LNCAP (cell line): Measurements from ENCODE around the gene NFASC.

ENCODE experiments used
- CTCF ChIP-seq: fragments of 450-650 bp; IDR thresholded peaks from 2 replicates; pipeline ENCODE4 v1.5.1; 2017; ENCODE audit warnings: mild to moderate bottlenecking

NFASC gene

DNA sequence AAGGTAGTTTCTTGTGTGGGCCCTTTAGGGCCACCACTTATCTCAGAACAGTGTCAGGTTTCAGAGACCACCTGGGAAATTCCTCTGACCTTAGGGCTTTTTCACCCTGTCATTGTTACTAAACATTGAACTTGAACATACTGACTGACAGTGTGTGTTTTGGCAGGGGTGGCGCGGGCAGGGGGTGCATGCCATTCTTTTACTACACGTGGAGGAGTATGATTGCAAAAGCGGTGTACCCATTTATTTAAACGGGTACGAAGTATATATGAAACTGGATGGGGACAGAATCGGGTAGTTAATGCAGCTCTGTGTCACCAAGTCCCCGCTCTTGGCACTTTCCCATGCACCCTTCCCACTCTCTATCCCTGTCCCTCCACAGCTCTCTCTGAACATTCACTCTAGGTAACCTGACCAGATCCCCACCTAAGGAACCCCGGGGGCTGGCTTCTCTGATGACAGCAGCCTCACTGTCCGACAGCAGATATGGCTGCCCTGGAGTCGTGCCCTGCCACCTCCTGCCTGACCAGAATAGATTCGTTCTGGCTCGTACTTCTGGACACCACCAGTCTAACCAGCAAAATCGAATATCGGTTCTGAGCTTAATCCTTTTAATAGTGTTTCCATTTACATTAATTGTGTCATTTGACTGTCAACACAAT lies 51.3 kb downstream of the NFASC start:
- TF ChIP-seq CTCF = no peak

DNA sequence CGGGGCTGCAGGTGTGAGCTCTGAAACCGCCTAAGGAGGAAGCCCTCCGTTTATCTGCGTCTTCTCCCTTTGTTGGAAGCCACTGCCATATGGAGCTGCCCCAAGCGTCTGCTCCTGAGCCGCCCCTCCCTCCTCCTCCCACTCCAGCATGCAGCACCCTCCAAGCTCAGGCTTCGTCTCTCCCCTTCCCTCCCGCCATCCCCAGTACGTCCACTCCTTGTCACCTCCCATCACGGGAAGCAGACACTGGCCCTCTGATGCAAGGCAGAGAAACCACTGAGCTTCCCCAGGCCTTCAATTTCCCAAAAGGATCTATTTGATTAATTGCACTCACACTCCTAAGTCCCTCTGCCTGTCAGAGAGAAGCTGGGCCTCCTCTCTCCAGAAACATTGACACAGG lies 52.5 kb downstream of the NFASC start:
- TF ChIP-seq CTCF = no peak

- no peak for TF ChIP-seq CTCF
Measured at GRCh38 chr1:204923626-204924012, 53.0 kb downstream of the NFASC start.

GRCh38 chr1:204924013-204924759 lies 53.5 kb downstream of the NFASC start:
- TF ChIP-seq CTCF = no peak

GRCh38 chr1:204925701-204926100 lies 55.0 kb downstream of the NFASC start:
- TF ChIP-seq CTCF = no peak

GRCh38 chr1:204927673-204928641 lies 57.3 kb downstream of the NFASC start:
- TF ChIP-seq CTCF = no peak

GRCh38 chr1:204928671-204929486 lies 58.2 kb downstream of the NFASC start:
- no peak for TF ChIP-seq CTCF
